Measurements from ENCODE around the gene CATSPER4. TPM values are rescaled to one million over a fixed set of nuclear protein-coding genes. Genes with fewer than 3 reads are reported as not detected.

CATSPER4 gene
- total and polyA plus RNA-seq, 2 of the 13 experiments (the other 11 are each of a cell fraction or from before 2014, with no cell fraction given): not detected

DNA sequence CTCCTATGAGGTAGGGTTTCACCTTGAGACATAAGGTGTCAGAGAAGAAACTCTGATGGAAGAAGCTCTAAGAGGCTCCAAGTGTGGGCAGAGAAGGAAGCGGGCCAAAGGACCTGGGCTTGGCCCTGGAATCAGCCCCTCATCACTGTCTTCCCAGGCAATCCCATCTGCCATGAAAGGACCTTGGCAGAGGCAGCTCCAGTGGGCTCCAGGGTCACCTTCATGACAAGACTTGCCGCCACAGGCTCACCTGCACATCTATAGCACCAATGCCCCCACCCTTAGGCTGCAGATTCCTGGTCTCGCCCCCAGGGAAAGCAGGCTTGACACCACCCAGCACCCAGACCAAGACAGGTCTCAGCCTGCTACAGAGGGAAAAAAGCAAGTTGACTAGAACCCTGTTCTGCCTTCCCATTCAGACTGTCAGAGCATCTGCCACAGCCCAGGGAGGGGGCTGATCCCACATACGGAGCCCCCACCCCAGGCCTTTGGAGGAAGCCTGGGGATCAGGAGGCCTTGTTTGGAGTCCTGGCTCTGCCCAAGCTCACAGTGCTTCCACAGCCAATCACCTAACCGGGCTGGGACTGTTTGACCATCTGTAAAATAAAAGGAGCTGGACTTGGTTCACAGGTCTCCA lies 32.0 kb upstream of the CATSPER4 start:
- ChIA-PET POLR2A (no interaction called here), CTCF (ENCODE audit: low intra/inter-chr PET ratio, low total read pairs) (no interaction called here)
- H3K4me1 ChIP-seq (ENCODE audit: insufficient read depth, low read length): peaks cover 24% of the 10 kb centered on the region
- BruUV-seq (replicated peaks): no TSS peak
- WGBS (ENCODE audit: low lambda C conversion rate): 23% methylated on average over 3 of the region's 5 CpGs
- ATAC-seq: no peak
- no peak overlapping the region for H3K9ac ChIP-seq (ENCODE audit: insufficient read depth, low read depth, low read length)
- intact Hi-C loops (cut with micrococcal nuclease; ENCODE audit: unreplicated experiment): no loop called here
- no peak for DNase-seq (ENCODE audit: low spot score)
- H3K4me2 ChIP-seq (ENCODE audit: low read depth, low read length): no peak overlapping the region
- no peak for FAIRE-seq
- H4K20me1 ChIP-seq (ENCODE audit: insufficient read depth, low read length): no peaks in the 10 kb centered on the region
- no peak overlapping the region for H3K27ac ChIP-seq (ENCODE audit: extremely low read length, insufficient read depth, low read length)
- H3K79me2 ChIP-seq (ENCODE audit: insufficient read depth, low read length): no peaks in the 10 kb centered on the region
- peaks cover 16 to 65% of the 10 kb centered on the region in 2 experiments; a peak in 4 of 5 replicates for H3K27me3 ChIP-seq (ENCODE audit: control insufficient read depth in 1 of 2, insufficient read depth in 2 of 2, low read length in 2 of 2)
- no peak overlapping the region for H2AFZ ChIP-seq (ENCODE audit: low read length)
- in situ Hi-C loops (cut with HindIII; ENCODE audit: extremely low pct_ligation_motif_present, low pct_unique_long_range_greater_than_20kb): loop anchor here (10.0 kb wide), 1 partner anchor 54 kb away; no protein-coding TSS in a partner anchor
- no peak overlapping the region for H3K4me3 ChIP-seq (replicated peaks in 1 of 3; ENCODE audit: insufficient read depth in 1 of 3, low read depth in 2 of 3, low read length in 3 of 3)
- H3K36me3 ChIP-seq (replicated peaks in 1 of 2; ENCODE audit: control insufficient read depth in 1 of 2, insufficient read depth in 2 of 2, low read length in 2 of 2): no peaks in the 10 kb centered on the region
- H3K9me3 ChIP-seq (ENCODE audit: low read length): no peaks in the 10 kb centered on the region
- TF ChIP-seq ZFP36L2 (CRISPR knock-in tag; IDR thresholded peaks at IDR 0.05) (no peak), ZNF124 (CRISPR knock-in tag; IDR thresholded peaks at IDR 0.05) (no peak), ZMYM3 (CRISPR knock-in tag; IDR thresholded peaks at IDR 0.05) (no peak), CREM (IDR thresholded peaks at IDR 0.05) (no peak), CREM (CRISPR knock-in tag; IDR thresholded peaks at IDR 0.05) (no peak), SMARCE1 (IDR thresholded peaks at IDR 0.05; ENCODE audit: borderline replicate concordance) (no peak), ZNF121 (CRISPR knock-in tag; IDR thresholded peaks at IDR 0.05) (no peak), MAFK (conservative IDR thresholded peaks at IDR 0.05 in 1 of 2, IDR thresholded peaks at IDR 0.05 in 1 of 2; ENCODE audit: low read length in 2 of 2) (no peak), ZNF615 (CRISPR knock-in tag; IDR thresholded peaks at IDR 0.05; ENCODE audit: borderline replicate concordance) (no peak), YEATS4 (CRISPR knock-in tag; IDR thresholded peaks at IDR 0.05; ENCODE audit: borderline replicate concordance) (no peak), ZBTB8A (CRISPR knock-in tag; IDR thresholded peaks at IDR 0.05; ENCODE audit: borderline replicate concordance, low read depth) (no peak), FOXJ3 (CRISPR knock-in tag; IDR thresholded peaks at IDR 0.05; ENCODE audit: borderline replicate concordance) (no peak), ZNF282 (IDR thresholded peaks at IDR 0.05; ENCODE audit: partially characterized antibody) (no peak), MBNL3 (CRISPR knock-in tag; conservative IDR thresholded peaks at IDR 0.05) (no peak), PAX8 (CRISPR knock-in tag; IDR thresholded peaks at IDR 0.05; ENCODE audit: borderline replicate concordance) (no peak), BHLHE40 (IDR thresholded peaks at IDR 0.05; ENCODE audit: low read length) (no peak)
- TF ChIP-seq, protein P1, sequence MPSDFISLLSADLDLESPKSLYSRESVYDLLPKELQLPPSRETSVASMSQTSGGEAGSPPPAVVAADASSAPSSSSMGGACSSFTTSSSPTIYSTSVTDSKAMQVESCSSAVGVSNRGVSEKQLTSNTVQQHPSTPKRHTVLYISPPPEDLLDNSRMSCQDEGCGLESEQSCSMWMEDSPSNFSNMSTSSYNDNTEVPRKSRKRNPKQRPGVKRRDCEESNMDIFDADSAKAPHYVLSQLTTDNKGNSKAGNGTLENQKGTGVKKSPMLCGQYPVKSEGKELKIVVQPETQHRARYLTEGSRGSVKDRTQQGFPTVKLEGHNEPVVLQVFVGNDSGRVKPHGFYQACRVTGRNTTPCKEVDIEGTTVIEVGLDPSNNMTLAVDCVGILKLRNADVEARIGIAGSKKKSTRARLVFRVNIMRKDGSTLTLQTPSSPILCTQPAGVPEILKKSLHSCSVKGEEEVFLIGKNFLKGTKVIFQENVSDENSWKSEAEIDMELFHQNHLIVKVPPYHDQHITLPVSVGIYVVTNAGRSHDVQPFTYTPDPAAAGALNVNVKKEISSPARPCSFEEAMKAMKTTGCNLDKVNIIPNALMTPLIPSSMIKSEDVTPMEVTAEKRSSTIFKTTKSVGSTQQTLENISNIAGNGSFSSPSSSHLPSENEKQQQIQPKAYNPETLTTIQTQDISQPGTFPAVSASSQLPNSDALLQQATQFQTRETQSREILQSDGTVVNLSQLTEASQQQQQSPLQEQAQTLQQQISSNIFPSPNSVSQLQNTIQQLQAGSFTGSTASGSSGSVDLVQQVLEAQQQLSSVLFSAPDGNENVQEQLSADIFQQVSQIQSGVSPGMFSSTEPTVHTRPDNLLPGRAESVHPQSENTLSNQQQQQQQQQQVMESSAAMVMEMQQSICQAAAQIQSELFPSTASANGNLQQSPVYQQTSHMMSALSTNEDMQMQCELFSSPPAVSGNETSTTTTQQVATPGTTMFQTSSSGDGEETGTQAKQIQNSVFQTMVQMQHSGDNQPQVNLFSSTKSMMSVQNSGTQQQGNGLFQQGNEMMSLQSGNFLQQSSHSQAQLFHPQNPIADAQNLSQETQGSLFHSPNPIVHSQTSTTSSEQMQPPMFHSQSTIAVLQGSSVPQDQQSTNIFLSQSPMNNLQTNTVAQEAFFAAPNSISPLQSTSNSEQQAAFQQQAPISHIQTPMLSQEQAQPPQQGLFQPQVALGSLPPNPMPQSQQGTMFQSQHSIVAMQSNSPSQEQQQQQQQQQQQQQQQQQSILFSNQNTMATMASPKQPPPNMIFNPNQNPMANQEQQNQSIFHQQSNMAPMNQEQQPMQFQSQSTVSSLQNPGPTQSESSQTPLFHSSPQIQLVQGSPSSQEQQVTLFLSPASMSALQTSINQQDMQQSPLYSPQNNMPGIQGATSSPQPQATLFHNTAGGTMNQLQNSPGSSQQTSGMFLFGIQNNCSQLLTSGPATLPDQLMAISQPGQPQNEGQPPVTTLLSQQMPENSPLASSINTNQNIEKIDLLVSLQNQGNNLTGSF (CRISPR knock-in tag; IDR thresholded peaks at IDR 0.05): no peak
- TF ChIP-seq, protein P2, sequence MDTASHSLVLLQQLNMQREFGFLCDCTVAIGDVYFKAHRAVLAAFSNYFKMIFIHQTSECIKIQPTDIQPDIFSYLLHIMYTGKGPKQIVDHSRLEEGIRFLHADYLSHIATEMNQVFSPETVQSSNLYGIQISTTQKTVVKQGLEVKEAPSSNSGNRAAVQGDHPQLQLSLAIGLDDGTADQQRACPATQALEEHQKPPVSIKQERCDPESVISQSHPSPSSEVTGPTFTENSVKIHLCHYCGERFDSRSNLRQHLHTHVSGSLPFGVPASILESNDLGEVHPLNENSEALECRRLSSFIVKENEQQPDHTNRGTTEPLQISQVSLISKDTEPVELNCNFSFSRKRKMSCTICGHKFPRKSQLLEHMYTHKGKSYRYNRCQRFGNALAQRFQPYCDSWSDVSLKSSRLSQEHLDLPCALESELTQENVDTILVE (CRISPR knock-in tag; IDR thresholded peaks at IDR 0.05): no peak
